HEK293 (cell line): Measurements from ENCODE around the gene FRMPD4.

Source experiments
- CTCF ChIA-PET: fragments of 350-600 bp; formaldehyde crosslinking; extraction: SDS; loops from one replicate; lab custom pipeline; 2021; ENCODE audit warnings: antibody characterized with exemption; lab: Yijun Ruan, JAX
- POLR2A ChIA-PET: fragments of 300-600 bp; formaldehyde crosslinking; extraction: SDS; loops from one replicate; lab custom pipeline; 2020; ENCODE audit warnings: antibody characterized with exemption, inconsistent platforms; lab: Yijun Ruan, JAX
- H3K27ac ChIP-seq: fragments of 200-500 bp; sonication (Bioruptor generic); 2 replicates; pipeline ENCODE4 v1.5.1; 2014; ENCODE audit warnings: low read depth, low read length, control low read depth, inconsistent platforms; ENCODE audit errors: extremely low read depth
- H3K36me3 ChIP-seq, 2 experiments: fragments of 200-500 bp in 1 of 2; sonication (Bioruptor generic) in 1 of 2; 1 replicate in 1 of 2; 2 replicates in 1 of 2; pipeline ENCODE4 v1.5.1; 2014 to 2017; ENCODE audit warnings: inconsistent platforms in 2 of 2, low read length in 2 of 2; ENCODE audit not compliant: control insufficient read depth in 2 of 2, insufficient read depth in 1 of 2
- H3K4me1 ChIP-seq: fragments of 200-500 bp; sonication (Bioruptor generic); 2 replicates; pipeline ENCODE4 v1.5.1; 2014; ENCODE audit warnings: mild to moderate bottlenecking, low read length, inconsistent platforms; ENCODE audit not compliant: control insufficient read depth, insufficient read depth
- H3K4me3 ChIP-seq: 2 replicates; pipeline ENCODE4 v1.5.1; 2011; ENCODE audit warnings: low read depth, mild to moderate bottlenecking, control low read depth, low read length, moderate library complexity
- H3K9me3 ChIP-seq: fragments of 200-500 bp; sonication (Bioruptor generic); 2 replicates; pipeline ENCODE4 v1.5.1; 2014; ENCODE audit warnings: low read depth, low read length, inconsistent platforms; ENCODE audit not compliant: control insufficient read depth, insufficient read depth
- GLI2 ChIP-seq: fragments of 450-650 bp; formaldehyde crosslinking; IDR thresholded peaks from 2 replicates; pipeline ENCODE4; 2017; ENCODE audit warnings: missing biosample characterization, missing genetic modification characterization, low read depth, borderline replicate concordance
- MYNN ChIP-seq: fragments of 450-650 bp; formaldehyde crosslinking; IDR thresholded peaks from 2 replicates; pipeline ENCODE4 v1.5.1; 2016; ENCODE audit warnings: missing biosample characterization, missing genetic modification characterization, borderline replicate concordance
- ZBTB8A ChIP-seq: fragments of 450-650 bp; formaldehyde crosslinking; IDR thresholded peaks from 2 replicates; pipeline ENCODE4 v1.5.1; 2016; ENCODE audit warnings: missing biosample characterization, missing genetic modification characterization
- ZIC2 ChIP-seq: fragments of 450-650 bp; formaldehyde crosslinking; IDR thresholded peaks from 2 replicates; pipeline ENCODE4 v1.5.1; 2016; ENCODE audit warnings: missing biosample characterization, missing genetic modification characterization
- ZNF146 ChIP-seq: fragments of 450-650 bp; formaldehyde crosslinking; IDR thresholded peaks from 2 replicates; pipeline ENCODE4 v1.5.1; 2016; ENCODE audit warnings: missing biosample characterization, missing genetic modification characterization
- ZNF248 ChIP-seq: fragments of 450-650 bp; formaldehyde crosslinking; IDR thresholded peaks from 2 replicates; pipeline ENCODE4 v1.5.1; 2017; ENCODE audit warnings: missing biosample characterization, missing genetic modification characterization
- ZNF391 ChIP-seq: fragments of 450-650 bp; formaldehyde crosslinking; IDR thresholded peaks from 2 replicates; pipeline ENCODE4 v1.5.1; 2016; ENCODE audit warnings: low read depth, missing biosample characterization, missing genetic modification characterization, borderline replicate concordance
- ZNF394 ChIP-seq: fragments of 450-650 bp; formaldehyde crosslinking; IDR thresholded peaks from 2 replicates; pipeline ENCODE4 v1.5.1; 2016; ENCODE audit warnings: missing biosample characterization, missing genetic modification characterization, mild to moderate bottlenecking, moderate library complexity, borderline replicate concordance
- ZNF549 ChIP-seq: fragments of 450-650 bp; IDR thresholded peaks from 2 replicates; pipeline ENCODE4 v1.5.1; 2018; ENCODE audit warnings: missing biosample characterization, missing genetic modification characterization, mild to moderate bottlenecking, inconsistent platforms, moderate library complexity
- ZNF561 ChIP-seq: fragments of 450-650 bp; IDR thresholded peaks from 2 replicates; pipeline ENCODE4 v1.5.1; 2018; ENCODE audit warnings: missing biosample characterization, missing genetic modification characterization, borderline replicate concordance
- ZNF624 ChIP-seq: fragments of 450-650 bp; formaldehyde crosslinking; IDR thresholded peaks from 2 replicates; pipeline ENCODE4 v1.5.1; 2017; ENCODE audit warnings: missing biosample characterization, missing genetic modification characterization
- ZNF747 ChIP-seq: fragments of 450-650 bp; formaldehyde crosslinking; IDR thresholded peaks from 2 replicates; pipeline ENCODE4 v1.5.1; 2016; ENCODE audit warnings: missing biosample characterization, missing genetic modification characterization
- ZNF777 ChIP-seq: fragments of 450-650 bp; formaldehyde crosslinking; IDR thresholded peaks from 2 replicates; pipeline ENCODE4 v1.5.1; 2017; ENCODE audit warnings: missing biosample characterization, missing genetic modification characterization, borderline replicate concordance
- ZSCAN16 ChIP-seq: fragments of 450-650 bp; formaldehyde crosslinking; IDR thresholded peaks from 2 replicates; pipeline ENCODE4 v1.5.1; 2016; ENCODE audit warnings: missing biosample characterization, missing genetic modification characterization
- TF ChIP-seq, protein P1 (sequence below): fragments of 450-650 bp; formaldehyde crosslinking; IDR thresholded peaks from 2 replicates; pipeline ENCODE4 v1.5.1; 2017; ENCODE audit warnings: missing biosample characterization, missing genetic modification characterization
- TF ChIP-seq, protein P2 (sequence below): fragments of 450-650 bp; formaldehyde crosslinking; IDR thresholded peaks from 2 replicates; pipeline ENCODE4 v1.5.1; 2016; ENCODE audit warnings: missing biosample characterization, missing genetic modification characterization
- TF ChIP-seq, protein P3 (sequence below): fragments of 450-650 bp; formaldehyde crosslinking; IDR thresholded peaks from 2 replicates; pipeline ENCODE4 v1.5.1; 2017; ENCODE audit warnings: missing biosample characterization, missing genetic modification characterization
- TF ChIP-seq, protein P4 (sequence below): fragments of 450-650 bp; formaldehyde crosslinking; IDR thresholded peaks from 2 replicates; pipeline ENCODE4 v1.5.1; 2016; ENCODE audit warnings: missing biosample characterization, missing genetic modification characterization
- TF ChIP-seq, protein P5 (sequence below): fragments of 450-650 bp; formaldehyde crosslinking; IDR thresholded peaks from 2 replicates; pipeline ENCODE4 v1.5.0; 2017; ENCODE audit warnings: missing biosample characterization, missing genetic modification characterization, borderline replicate concordance
- TF ChIP-seq, protein P6 (sequence below): fragments of 450-650 bp; formaldehyde crosslinking; IDR thresholded peaks from 2 replicates; pipeline ENCODE4 v1.5.1; 2016; ENCODE audit warnings: missing biosample characterization, missing genetic modification characterization

FRMPD4 gene

DNA sequence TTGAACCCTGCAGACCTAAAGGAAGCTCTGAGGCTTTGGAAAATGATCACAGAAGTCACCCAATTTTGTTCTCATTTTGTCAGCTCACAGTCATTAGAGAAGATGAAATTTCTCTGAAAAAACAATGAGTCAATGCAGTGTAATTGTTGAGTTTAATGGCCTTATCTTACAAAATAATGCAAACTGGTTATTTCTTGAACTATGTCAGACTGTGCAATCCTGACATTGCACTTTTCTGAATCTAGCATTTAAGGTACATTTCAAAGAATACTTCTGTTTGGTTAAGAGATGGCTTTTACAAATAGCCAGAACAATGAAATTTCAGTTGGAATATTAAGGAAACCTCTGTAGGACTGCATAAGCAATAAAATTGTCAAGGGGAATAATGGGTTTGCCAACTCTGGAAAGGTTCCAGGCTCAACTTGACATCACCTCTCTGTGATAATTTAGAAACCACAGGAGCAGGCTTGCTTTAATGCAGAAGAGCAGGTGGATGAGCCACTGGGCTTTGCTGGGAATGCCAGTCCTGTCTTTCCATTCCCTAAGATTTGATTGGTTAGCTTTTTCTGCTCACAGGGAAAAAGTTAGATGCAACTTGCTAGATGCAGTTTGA lies 222.8 kb downstream of the FRMPD4 start (continued):
- TF ChIP-seq, protein P1, sequence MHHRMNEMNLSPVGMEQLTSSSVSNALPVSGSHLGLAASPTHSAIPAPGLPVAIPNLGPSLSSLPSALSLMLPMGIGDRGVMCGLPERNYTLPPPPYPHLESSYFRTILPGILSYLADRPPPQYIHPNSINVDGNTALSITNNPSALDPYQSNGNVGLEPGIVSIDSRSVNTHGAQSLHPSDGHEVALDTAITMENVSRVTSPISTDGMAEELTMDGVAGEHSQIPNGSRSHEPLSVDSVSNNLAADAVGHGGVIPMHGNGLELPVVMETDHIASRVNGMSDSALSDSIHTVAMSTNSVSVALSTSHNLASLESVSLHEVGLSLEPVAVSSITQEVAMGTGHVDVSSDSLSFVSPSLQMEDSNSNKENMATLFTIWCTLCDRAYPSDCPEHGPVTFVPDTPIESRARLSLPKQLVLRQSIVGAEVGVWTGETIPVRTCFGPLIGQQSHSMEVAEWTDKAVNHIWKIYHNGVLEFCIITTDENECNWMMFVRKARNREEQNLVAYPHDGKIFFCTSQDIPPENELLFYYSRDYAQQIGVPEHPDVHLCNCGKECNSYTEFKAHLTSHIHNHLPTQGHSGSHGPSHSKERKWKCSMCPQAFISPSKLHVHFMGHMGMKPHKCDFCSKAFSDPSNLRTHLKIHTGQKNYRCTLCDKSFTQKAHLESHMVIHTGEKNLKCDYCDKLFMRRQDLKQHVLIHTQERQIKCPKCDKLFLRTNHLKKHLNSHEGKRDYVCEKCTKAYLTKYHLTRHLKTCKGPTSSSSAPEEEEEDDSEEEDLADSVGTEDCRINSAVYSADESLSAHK (tag by site-specific recombination) = 0 out of 2 replicates have a peak, but pooled peaks have one; percentile 16
- TF ChIP-seq ZNF549 (tag by site-specific recombination) = no peak
- TF ChIP-seq ZNF777 (tag by site-specific recombination) = no peak
- TF ChIP-seq, protein P2, sequence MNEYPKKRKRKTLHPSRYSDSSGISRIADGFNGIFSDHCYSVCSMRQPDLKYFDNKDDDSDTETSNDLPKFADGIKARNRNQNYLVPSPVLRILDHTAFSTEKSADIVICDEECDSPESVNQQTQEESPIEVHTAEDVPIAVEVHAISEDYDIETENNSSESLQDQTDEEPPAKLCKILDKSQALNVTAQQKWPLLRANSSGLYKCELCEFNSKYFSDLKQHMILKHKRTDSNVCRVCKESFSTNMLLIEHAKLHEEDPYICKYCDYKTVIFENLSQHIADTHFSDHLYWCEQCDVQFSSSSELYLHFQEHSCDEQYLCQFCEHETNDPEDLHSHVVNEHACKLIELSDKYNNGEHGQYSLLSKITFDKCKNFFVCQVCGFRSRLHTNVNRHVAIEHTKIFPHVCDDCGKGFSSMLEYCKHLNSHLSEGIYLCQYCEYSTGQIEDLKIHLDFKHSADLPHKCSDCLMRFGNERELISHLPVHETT (tag by site-specific recombination) = peak; percentile 41; the same call in 1 of the 2 replicates
- no peak for TF ChIP-seq ZNF624 (tag by site-specific recombination)
- TF ChIP-seq, all 188 proteins: peak for 20

DNA sequence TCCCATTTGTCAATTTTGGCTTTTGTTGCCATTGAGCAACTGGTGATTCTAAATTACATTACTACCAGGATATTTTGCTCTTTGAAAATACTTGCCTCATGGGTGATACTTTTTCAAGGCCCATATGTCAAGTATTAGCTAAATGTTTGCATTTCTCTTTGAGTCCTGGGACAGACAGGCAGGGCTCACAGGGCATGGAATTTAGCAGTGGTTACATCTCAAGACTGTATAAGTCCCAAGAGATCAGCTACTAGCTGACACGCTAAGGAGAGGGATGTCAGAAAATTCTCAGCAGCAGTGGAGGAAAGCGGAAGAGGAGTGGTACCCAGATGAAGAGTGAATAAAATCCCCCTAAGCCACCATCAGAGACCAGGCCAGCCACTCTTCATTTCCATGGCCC lies 224.9 kb downstream of the FRMPD4 start:
- no peak overlapping the region for H3K4me3 ChIP-seq
- no peaks in the 10 kb centered on the region for H3K36me3 ChIP-seq
- ChIA-PET POLR2A (no interaction called here), CTCF (no interaction called here)
- no peaks in the 10 kb centered on the region for H3K9me3 ChIP-seq
- peaks cover 16% of the 10 kb centered on the region for H3K4me1 ChIP-seq
- H3K27ac ChIP-seq = no peak overlapping the region
- no peak for TF ChIP-seq ZNF146 (tag by site-specific recombination)
- TF ChIP-seq GLI2 = no peak
- TF ChIP-seq, protein P3, sequence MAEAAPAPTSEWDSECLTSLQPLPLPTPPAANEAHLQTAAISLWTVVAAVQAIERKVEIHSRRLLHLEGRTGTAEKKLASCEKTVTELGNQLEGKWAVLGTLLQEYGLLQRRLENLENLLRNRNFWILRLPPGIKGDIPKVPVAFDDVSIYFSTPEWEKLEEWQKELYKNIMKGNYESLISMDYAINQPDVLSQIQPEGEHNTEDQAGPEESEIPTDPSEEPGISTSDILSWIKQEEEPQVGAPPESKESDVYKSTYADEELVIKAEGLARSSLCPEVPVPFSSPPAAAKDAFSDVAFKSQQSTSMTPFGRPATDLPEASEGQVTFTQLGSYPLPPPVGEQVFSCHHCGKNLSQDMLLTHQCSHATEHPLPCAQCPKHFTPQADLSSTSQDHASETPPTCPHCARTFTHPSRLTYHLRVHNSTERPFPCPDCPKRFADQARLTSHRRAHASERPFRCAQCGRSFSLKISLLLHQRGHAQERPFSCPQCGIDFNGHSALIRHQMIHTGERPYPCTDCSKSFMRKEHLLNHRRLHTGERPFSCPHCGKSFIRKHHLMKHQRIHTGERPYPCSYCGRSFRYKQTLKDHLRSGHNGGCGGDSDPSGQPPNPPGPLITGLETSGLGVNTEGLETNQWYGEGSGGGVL (tag by site-specific recombination) = no peak
- TF ChIP-seq, protein P4, sequence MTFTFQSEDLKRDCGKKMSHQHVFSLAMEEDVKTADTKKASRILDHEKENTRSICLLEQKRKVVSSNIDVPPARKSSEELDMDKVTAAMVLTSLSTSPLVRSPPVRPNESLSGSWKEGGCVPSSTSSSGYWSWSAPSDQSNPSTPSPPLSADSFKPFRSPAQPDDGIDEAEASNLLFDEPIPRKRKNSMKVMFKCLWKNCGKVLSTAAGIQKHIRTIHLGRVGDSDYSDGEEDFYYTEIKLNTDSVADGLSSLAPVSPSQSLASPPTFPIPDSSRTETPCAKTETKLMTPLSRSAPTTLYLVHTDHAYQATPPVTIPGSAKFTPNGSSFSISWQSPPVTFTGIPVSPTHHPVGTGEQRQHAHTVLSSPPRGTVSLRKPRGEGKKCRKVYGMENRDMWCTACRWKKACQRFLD (tag by site-specific recombination) = no peak
- no peak for TF ChIP-seq ZNF391 (tag by site-specific recombination)
- TF ChIP-seq, protein P5, sequence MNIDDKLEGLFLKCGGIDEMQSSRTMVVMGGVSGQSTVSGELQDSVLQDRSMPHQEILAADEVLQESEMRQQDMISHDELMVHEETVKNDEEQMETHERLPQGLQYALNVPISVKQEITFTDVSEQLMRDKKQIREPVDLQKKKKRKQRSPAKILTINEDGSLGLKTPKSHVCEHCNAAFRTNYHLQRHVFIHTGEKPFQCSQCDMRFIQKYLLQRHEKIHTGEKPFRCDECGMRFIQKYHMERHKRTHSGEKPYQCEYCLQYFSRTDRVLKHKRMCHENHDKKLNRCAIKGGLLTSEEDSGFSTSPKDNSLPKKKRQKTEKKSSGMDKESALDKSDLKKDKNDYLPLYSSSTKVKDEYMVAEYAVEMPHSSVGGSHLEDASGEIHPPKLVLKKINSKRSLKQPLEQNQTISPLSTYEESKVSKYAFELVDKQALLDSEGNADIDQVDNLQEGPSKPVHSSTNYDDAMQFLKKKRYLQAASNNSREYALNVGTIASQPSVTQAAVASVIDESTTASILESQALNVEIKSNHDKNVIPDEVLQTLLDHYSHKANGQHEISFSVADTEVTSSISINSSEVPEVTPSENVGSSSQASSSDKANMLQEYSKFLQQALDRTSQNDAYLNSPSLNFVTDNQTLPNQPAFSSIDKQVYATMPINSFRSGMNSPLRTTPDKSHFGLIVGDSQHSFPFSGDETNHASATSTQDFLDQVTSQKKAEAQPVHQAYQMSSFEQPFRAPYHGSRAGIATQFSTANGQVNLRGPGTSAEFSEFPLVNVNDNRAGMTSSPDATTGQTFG (tag by site-specific recombination) = no peak
- no peak for TF ChIP-seq MYNN (tag by site-specific recombination)
- TF ChIP-seq ZNF248 = no peak
- TF ChIP-seq ZBTB8A (tag by site-specific recombination) = no peak
- TF ChIP-seq, protein P6, sequence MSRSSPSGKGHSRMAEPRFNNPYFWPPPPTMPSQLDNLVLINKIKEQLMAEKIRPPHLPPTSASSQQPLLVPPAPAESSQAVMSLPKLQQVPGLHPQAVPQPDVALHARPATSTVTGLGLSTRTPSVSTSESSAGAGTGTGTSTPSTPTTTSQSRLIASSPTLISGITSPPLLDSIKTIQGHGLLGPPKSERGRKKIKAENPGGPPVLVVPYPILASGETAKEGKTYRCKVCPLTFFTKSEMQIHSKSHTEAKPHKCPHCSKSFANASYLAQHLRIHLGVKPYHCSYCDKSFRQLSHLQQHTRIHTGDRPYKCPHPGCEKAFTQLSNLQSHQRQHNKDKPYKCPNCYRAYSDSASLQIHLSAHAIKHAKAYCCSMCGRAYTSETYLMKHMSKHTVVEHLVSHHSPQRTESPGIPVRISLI = no peak
- no peak for TF ChIP-seq ZNF747 (tag by site-specific recombination)
- no peak for TF ChIP-seq ZSCAN16
- TF ChIP-seq ZIC2 (tag by site-specific recombination) = no peak
- TF ChIP-seq ZNF394 = no peak
- no peak for TF ChIP-seq ZNF561 (tag by site-specific recombination)
